Kidney capillary endothelial cell (primary cell): ENCODE measurements around the gene PCBP3.
"Not testable (repeated sequence)": the region's sequence is repeated elsewhere in the genome, so short reads cannot be mapped to it uniquely, and the experiment has no call there.

Source experiments
- DNase-seq: peaks from one replicate; pipeline ENCODE4 v3.0.0-alpha.2; 2018; ENCODE audit warnings: low spot score

PCBP3 gene

GRCh38 chr21:45893740-45894449, 250.4 kb downstream of the PCBP3 start:
- no peak for DNase-seq

- DNase-seq, result no peak
These were observed 250.9 kb downstream of the PCBP3 start for GRCh38 chr21:45894450-45894825.

- DNase-seq, result no peak
These were observed 251.6 kb downstream of the PCBP3 start for GRCh38 chr21:45894906-45895777.

- DNase-seq, result no peak
These were observed 252.3 kb downstream of the PCBP3 start for GRCh38 chr21:45895778-45896370.

GRCh38 chr21:45896431-45896830, 252.9 kb downstream of the PCBP3 start:
- DNase-seq, result not testable (repeated sequence)

- no peak for DNase-seq
These were observed 253.9 kb downstream of the PCBP3 start for GRCh38 chr21:45897191-45898027.

- no peak for DNase-seq
These were observed 254.5 kb downstream of the PCBP3 start for GRCh38 chr21:45898028-45898350.

GRCh38 chr21:45898781-45899180, 255.3 kb downstream of the PCBP3 start:
- DNase-seq, result no peak

- no peak for DNase-seq
These were observed 255.9 kb downstream of the PCBP3 start for GRCh38 chr21:45899317-45900033.

- no peak for DNase-seq
These were observed 256.7 kb downstream of the PCBP3 start for GRCh38 chr21:45900034-45900868.

GRCh38 chr21:45901061-45901690, 257.7 kb downstream of the PCBP3 start:
- no peak for DNase-seq

- DNase-seq, result no peak
These were observed 258.9 kb downstream of the PCBP3 start for GRCh38 chr21:45902292-45902995.

- DNase-seq, result no peak
These were observed 261.7 kb downstream of the PCBP3 start for GRCh38 chr21:45905196-45905595.

GRCh38 chr21:45906196-45906805, 262.8 kb downstream of the PCBP3 start:
- no peak for DNase-seq

- DNase-seq, result no peak
These were observed 263.3 kb downstream of the PCBP3 start for GRCh38 chr21:45906859-45907258.

GRCh38 chr21:45908536-45909237, 265.2 kb downstream of the PCBP3 start:
- DNase-seq, result no peak

- no peak for DNase-seq
These were observed 265.9 kb downstream of the PCBP3 start for GRCh38 chr21:45909238-45909988.

- no peak for DNase-seq
These were observed 266.6 kb downstream of the PCBP3 start for GRCh38 chr21:45910155-45910547.
